HG03108 (cell line): ENCODE measurements around the gene HS3ST6.
"Not testable (repeated sequence)": the region's sequence is repeated elsewhere in the genome, so short reads cannot be mapped to it uniquely, and the experiment has no call there.

Source experiments
- ATAC-seq: cut with Tn5 transposase; IDR thresholded peaks from one replicate; pipeline ENCODE4 v1.9.1; 2021; ENCODE audit warnings: moderate library complexity; ENCODE audit not compliant: unreplicated experiment

Gene HS3ST6

GRCh38 chr16:1879477-1879876 is 38.7 kb downstream of the HS3ST6 start:
- ATAC-seq = no peak

- ATAC-seq = no peak
Observed at GRCh38 chr16:1878256-1878655, 40.0 kb downstream of the HS3ST6 start.

GRCh38 chr16:1877804-1878203 is 40.4 kb downstream of the HS3ST6 start:
- no peak for ATAC-seq

GRCh38 chr16:1877089-1877488 is 41.1 kb downstream of the HS3ST6 start:
- ATAC-seq = no peak

- no peak for ATAC-seq
Observed at GRCh38 chr16:1876468-1876867, 41.7 kb downstream of the HS3ST6 start.

- not testable (repeated sequence) for ATAC-seq
Observed at GRCh38 chr16:1876066-1876465, 42.1 kb downstream of the HS3ST6 start.

- no peak for ATAC-seq
Observed at GRCh38 chr16:1874854-1875253, 43.4 kb downstream of the HS3ST6 start.

GRCh38 chr16:1871974-1872635 is 46.1 kb downstream of the HS3ST6 start, which contains the start of gene MEIOB:
MEIOB (minus strand) TSS chr16:1872164; CDS start chr16:1868175, 3,989 bp downstream.
- ATAC-seq = no peak

GRCh38 chr16:1870365-1871082 is 47.7 kb downstream of the HS3ST6 start:
- no peak for ATAC-seq

- ATAC-seq = no peak
Observed at GRCh38 chr16:1865902-1866690, 52.1 kb downstream of the HS3ST6 start.

- no peak for ATAC-seq
Observed at GRCh38 chr16:1863681-1864460, 54.3 kb downstream of the HS3ST6 start.

- no peak for ATAC-seq
Observed at GRCh38 chr16:1862394-1862793, 55.8 kb downstream of the HS3ST6 start.

- no peak for ATAC-seq
Observed at GRCh38 chr16:1861730-1862129, 56.5 kb downstream of the HS3ST6 start.
